GM12878 (cell line): ENCODE results near the gene LCOR. TPM values are rescaled to one million over a fixed set of nuclear protein-coding genes. Genes with fewer than 3 reads are reported as not detected.

Experiments
- ATAC-seq: fragments of 200-7000 bp; cut with Tn5 transposase; 3 replicates; pipeline ENCODE4 v1.9.1; 2020; ENCODE audit warnings: mild to moderate bottlenecking, moderate library complexity
- BruUV-seq: library from RNA; stranded (reverse); fragments of 400-500 nt; replicated peaks from 2 replicates; lab custom pipeline; 2021; lab: Mats Ljungman, UMichigan
- CTCF ChIA-PET: fragments of 300-600 bp; sonication (Branson Sonifier 250); formaldehyde crosslinking; extraction: SDS; loops from one replicate; lab custom pipeline; 2021; ENCODE audit warnings: inconsistent platforms; lab: Yijun Ruan, JAX
- POLR2A ChIA-PET: fragments of 350-600 bp; formaldehyde crosslinking; extraction: SDS; loops from one replicate; lab custom pipeline; 2021; ENCODE audit warnings: inconsistent platforms; lab: Charles Lee
- RAD21 ChIA-PET: fragments of 300-600 bp; sonication (Branson Sonifier 250); formaldehyde crosslinking; loops from one replicate; lab custom pipeline; 2023; ENCODE audit warnings: antibody characterized with exemption; ENCODE audit not compliant: unreplicated experiment; lab: Charles Lee
- SMC1A ChIA-PET: fragments of 300-600 bp; sonication (Branson Sonifier 250); formaldehyde crosslinking; loops from one replicate; lab custom pipeline; 2023; ENCODE audit not compliant: unreplicated experiment, uncharacterized antibody; lab: Charles Lee
- DNase-seq: peaks from one replicate; pipeline ENCODE4 v3.0.0-alpha.2; 2011; ENCODE audit warnings: low read depth, low spot score
- FAIRE-seq: peaks from 3 replicates; lab custom pipeline; 2011; peaks lifted over from hg19 to GRCh38; lab: Jason Lieb, UNC
- H2AFZ ChIP-seq: 2 replicates; pipeline ENCODE4 v1.6.0; 2011; ENCODE audit warnings: low read depth, low read length, control low read depth; ENCODE audit not compliant: control insufficient read depth
- H3K27ac ChIP-seq: 2 replicates; pipeline ENCODE4 v1.5.1; 2011; ENCODE audit warnings: control low read depth; ENCODE audit not compliant: control insufficient read depth, insufficient read depth
- H3K27me3 ChIP-seq, 2 experiments: replicated peaks in 1 of 2; 2 replicates each; pipeline versions ENCODE4 v1.6.0 to v1.6.1; 2011; ENCODE audit warnings: low read length in 1 of 2; ENCODE audit not compliant: control insufficient read depth in 2 of 2, insufficient read depth in 2 of 2
- H3K36me3 ChIP-seq, 2 experiments: 2 replicates each; pipeline ENCODE4 v1.5.1; 2011; ENCODE audit warnings: low read length in 1 of 2; ENCODE audit not compliant: control insufficient read depth in 2 of 2, insufficient read depth in 2 of 2
- H3K4me1 ChIP-seq: 2 replicates; pipeline ENCODE4 v1.6.1; 2011; ENCODE audit warnings: mild to moderate bottlenecking, low read length, moderate library complexity, mixed read lengths; ENCODE audit not compliant: control insufficient read depth, insufficient read depth
- H3K4me2 ChIP-seq: 2 replicates; pipeline ENCODE4 v1.6.0; 2011; ENCODE audit warnings: control low read depth; ENCODE audit not compliant: control insufficient read depth, insufficient read depth
- H3K4me3 ChIP-seq: fragments of 200-600 bp; sonication (generic); 2 replicates; pipeline ENCODE4 v1.5.1; 2016
- H3K79me2 ChIP-seq: 2 replicates; pipeline ENCODE4 v1.6.0; 2011; ENCODE audit warnings: low read length; ENCODE audit not compliant: control insufficient read depth, insufficient read depth
- H3K9ac ChIP-seq: 2 replicates; pipeline ENCODE4 v1.8.0; 2011; ENCODE audit warnings: low read length, control low read depth, mixed read lengths; ENCODE audit not compliant: control insufficient read depth, insufficient read depth
- H3K9me3 ChIP-seq: replicated peaks from 3 replicates; pipeline ENCODE4 v1.5.1; 2011; ENCODE audit warnings: mild to moderate bottlenecking, low read length; ENCODE audit not compliant: control insufficient read depth, insufficient read depth
- H4K20me1 ChIP-seq: 2 replicates; pipeline ENCODE4 v1.6.0; 2011; ENCODE audit not compliant: control insufficient read depth, insufficient read depth
- CHD4 ChIP-seq: fragments of 200-600 bp; sonication (generic); IDR thresholded peaks from 2 replicates; pipeline ENCODE4 v1.6.1; 2016; ENCODE audit warnings: mild to moderate bottlenecking
- ESRRA ChIP-seq: IDR thresholded peaks from 2 replicates; pipeline ENCODE4 v1.6.1; 2012; ENCODE audit warnings: mild to moderate bottlenecking, low read length, improper control_type of control experiment
- FOS ChIP-seq: IDR thresholded peaks from 3 replicates; pipeline ENCODE4 v1.6.1; 2011; ENCODE audit warnings: borderline replicate concordance; ENCODE audit not compliant: insufficient read length; ENCODE audit errors: extremely low read depth
- RAD21 ChIP-seq: IDR thresholded peaks from 2 replicates; pipeline ENCODE4 v1.6.1; 2011; ENCODE audit warnings: mild to moderate bottlenecking, low read depth, low read length, moderate library complexity; ENCODE audit not compliant: insufficient read depth
- WGBS: methylation state at CpG from one replicate; pipeline ENCODE4 v1.1.6; 2016; ENCODE audit warnings: low lambda C conversion rate; ENCODE audit not compliant: insufficient replicate concordance, insufficient coverage; ENCODE audit errors: missing lambda C conversion rate; 5-methylcytosine and 5-hydroxymethylcytosine counted together
- in situ Hi-C: fragments of 300-500 bp; cut with MboI; formaldehyde crosslinking; loops from 9 replicates; pipeline ENCODE4 v1.14.3; 2018; ENCODE audit warnings: mixed read lengths
- intact Hi-C: fragments of 100-400 bp; cut with micrococcal nuclease; formaldehyde crosslinking; loops from one replicate; pipeline ENCODE4 v1.14.2; 2022; ENCODE audit not compliant: unreplicated experiment
- polyA plus RNA-seq, 11 experiments: library from polyadenylated mRNA; depleted of rRNA in 4 of 11; unstranded in 6 of 11; stranded (reverse) in 5 of 11; fragments of >200 nt; fragmentation: Nextera tagmentation in 4 of 11; fragmentation: Illumina TruSeq in 1 of 11; extraction: Ambion mirVana in 4 of 11; extraction: Trizol in 1 of 11; gene quantifications; 1 replicate in 1 of 11; 2 replicates in 10 of 11; pipeline versions ENCODE4 v1.2.1 to v1.2.3, GENCODE V29; 2011 to 2016; ENCODE audit warnings: inconsistent platforms in 2 of 11, missing spikeins in 2 of 11, low read depth in 1 of 11
- total RNA-seq, 4 experiments: library from RNA; depleted of rRNA in 3 of 4; stranded (reverse); fragments of >200 nt in 3 of 4; fragmentation: Illumina TruSeq in 1 of 4; extraction: Trizol in 1 of 4; gene quantifications; 2 replicates each; pipeline versions ENCODE4 v1.2.1 to v1.2.3, GENCODE V29; 2013 to 2021

The LCOR gene
- total and polyA plus RNA-seq, 10 of the 15 experiments (the other 5 are each of a cell fraction or from before 2014, with no cell fraction given), result 1.6 to 22.0 (median 13.2) TPM

- TF ChIP-seq RAD21, result 0 out of 2 replicates have a peak, but pooled peaks have one; percentile 7
- TF ChIP-seq FOS, result no peak
- no TSS peak for BruUV-seq
- intact Hi-C loops (no loop called here), in situ Hi-C loops (no loop called here)
- H3K79me2 ChIP-seq, result no peaks in the 10 kb centered on the region
- no peaks in the 10 kb centered on the region for H3K27me3 ChIP-seq
- POLR2A ChIA-PET, result no interaction called here
- no peaks in the 10 kb centered on the region for H3K36me3 ChIP-seq
- no peak overlapping the region for H3K4me3 ChIP-seq
- H3K27ac ChIP-seq, result no peak overlapping the region
- WGBS, result 72% methylated on average over 25 of the region's 25 CpGs
- H3K9ac ChIP-seq, result no peak overlapping the region
- no peak overlapping the region for H3K4me2 ChIP-seq
- SMC1A ChIA-PET, result interaction anchor here (0.6 kb wide), 1 partner anchor 22 kb away, joined by 3 read pairs; no protein-coding TSS in a partner anchor
- no peaks in the 10 kb centered on the region for H3K4me1 ChIP-seq
- H4K20me1 ChIP-seq, result no peaks in the 10 kb centered on the region
- H2AFZ ChIP-seq, result no peak overlapping the region
- CTCF ChIA-PET, result interaction anchor here (1.1 to 1.8 kb wide), 2 partner anchors 11 to 36 kb away, joined by 3 to 4 read pairs; no protein-coding TSS in a partner anchor
- H3K9me3 ChIP-seq, result no peaks in the 10 kb centered on the region; the same call in 1 of the 3 replicates
- DNase-seq (no peak), ATAC-seq (peak; percentile 43; the same call in 2 of the 3 replicates), FAIRE-seq (no peak)
- RAD21 ChIA-PET, result no interaction called here
These were observed 168.5 kb downstream of the LCOR start for GRCh38 chr10:97000487-97001182.

DNA sequence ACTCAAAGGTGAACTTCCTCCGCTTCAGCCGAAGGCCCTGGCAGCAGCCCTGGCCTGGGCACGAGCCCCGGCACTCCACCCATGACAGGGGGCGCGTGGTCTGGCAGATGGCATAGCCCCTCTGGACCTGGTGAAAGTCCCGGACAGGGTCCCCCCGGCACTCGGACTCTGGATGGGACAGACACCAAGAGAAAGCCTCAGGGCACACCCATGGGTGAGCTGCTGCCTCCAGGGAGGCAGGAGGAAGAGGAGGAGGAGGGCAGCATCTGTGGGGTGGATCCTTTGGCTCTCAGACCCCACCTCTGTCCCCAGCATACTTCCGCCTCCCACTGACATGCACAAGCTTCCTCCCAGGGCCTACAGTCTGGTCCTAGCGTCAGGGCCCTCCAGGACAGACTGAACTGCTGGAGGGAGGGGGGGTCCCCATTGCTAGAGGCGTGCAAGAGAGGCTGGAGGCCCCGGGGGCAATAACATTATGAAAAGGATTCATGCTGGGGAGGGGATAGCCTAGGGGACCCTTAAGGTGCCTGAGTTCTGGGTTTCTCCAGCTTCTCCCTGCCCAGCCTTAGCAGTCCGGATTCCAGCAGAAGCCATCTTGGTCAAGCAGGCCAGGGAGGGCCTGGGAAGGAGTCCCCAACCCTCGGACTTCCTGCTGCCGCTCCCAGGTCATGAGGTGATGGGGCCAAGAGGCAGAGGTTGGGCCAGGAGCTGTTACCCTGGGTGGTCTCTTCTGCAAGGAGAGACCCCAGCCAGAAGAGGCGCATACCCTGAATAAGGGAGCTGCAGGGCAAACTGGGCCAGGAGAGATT is 169.3 kb downstream of the LCOR start:
- FAIRE-seq, result no peak
- Histone ChIP-seq H3K4me2 (no peak overlapping the region), H3K79me2 (no peaks in the 10 kb centered on the region), H2AFZ (no peak overlapping the region), H3K36me3 (no peaks in the 10 kb centered on the region), H3K4me3 (no peak overlapping the region), H3K9ac (no peak overlapping the region), H4K20me1 (no peaks in the 10 kb centered on the region), H3K4me1 (no peaks in the 10 kb centered on the region), H3K27me3 (no peaks in the 10 kb centered on the region), H3K9me3 (no peaks in the 10 kb centered on the region; the same call in 1 of the 3 replicates), H3K27ac (no peak overlapping the region)
- TF ChIP-seq ESRRA, result no peak
- no peak for TF ChIP-seq CHD4
- ATAC-seq, result no peak; the same call in 2 of the 3 replicates
- RAD21 ChIA-PET, result no interaction called here
- intact Hi-C loops (no loop called here), in situ Hi-C loops (no loop called here)
- POLR2A ChIA-PET, result no interaction called here
- WGBS, result 75% methylated on average over 17 of the region's 17 CpGs
- BruUV-seq, result no TSS peak
- SMC1A ChIA-PET, result interaction anchor here (0.7 kb wide), 1 partner anchor 368 kb away, joined by 3 read pairs; no protein-coding TSS in a partner anchor
- CTCF ChIA-PET, result interaction anchor here (1.1 to 1.8 kb wide), 2 partner anchors 11 to 35 kb away, joined by 3 to 4 read pairs; no protein-coding TSS in a partner anchor
- DNase-seq, result no peak
